GM18507 (cell line): ENCODE data around the gene MATN1.

Experiments used
- DNase-seq: peaks from one replicate; pipeline ENCODE4 v3.0.0; 2011; ENCODE audit warnings: low read depth; ENCODE audit not compliant: insufficient read length; ENCODE audit errors: extremely low spot score
- FAIRE-seq: peaks from 2 replicates; lab custom pipeline; 2011; peaks lifted over from hg19 to GRCh38; lab: Jason Lieb, UNC

Gene MATN1

GRCh38 chr1:30735668-30736498 is 12.5 kb upstream of the MATN1 start:
- no peak for DNase-seq
- FAIRE-seq: no peak

DNA sequence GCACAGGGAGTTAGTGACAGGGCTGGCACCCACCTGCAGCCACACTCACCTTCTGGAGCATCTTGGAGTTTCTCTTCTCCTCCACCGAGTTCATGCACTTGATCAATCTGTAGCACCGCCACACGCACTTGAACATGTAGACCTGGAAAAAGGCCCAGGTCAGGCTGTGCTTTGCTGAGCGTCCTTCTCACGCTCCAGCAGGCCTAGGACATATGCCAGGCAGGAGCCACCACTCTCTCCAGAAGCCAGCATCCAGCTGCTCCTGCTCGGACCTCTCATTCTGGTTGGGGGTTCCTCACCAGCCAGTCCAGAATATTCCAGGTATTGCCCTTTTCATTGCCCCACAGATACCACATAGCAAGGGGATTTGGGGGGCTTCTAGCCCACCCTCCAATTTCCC is 11.7 kb upstream of the MATN1 start:
- FAIRE-seq (no peak), DNase-seq (no peak)

GRCh38 chr1:30734580-30734979 is 11.2 kb upstream of the MATN1 start:
- no peak for DNase-seq
- no peak for FAIRE-seq

DNA sequence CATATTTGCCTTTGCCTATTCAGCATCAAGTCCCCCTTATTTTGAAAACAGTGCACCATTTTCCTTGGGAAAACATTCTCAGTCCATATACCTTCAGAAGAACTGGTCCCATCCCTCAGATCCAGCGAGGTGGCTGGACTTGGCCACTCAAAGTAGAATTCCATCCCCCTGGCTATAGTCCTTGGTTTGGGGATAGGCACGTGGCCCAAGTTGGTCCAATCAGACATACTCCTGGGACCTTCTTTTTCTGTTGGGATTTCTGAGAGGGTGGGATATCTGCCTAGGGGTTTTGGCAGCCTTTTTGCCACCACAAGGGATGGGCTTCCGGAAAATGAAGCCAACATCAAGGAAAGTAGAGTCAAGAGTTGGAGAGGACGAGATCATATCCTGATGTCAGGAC is 10.7 kb upstream of the MATN1 start:
- DNase-seq (no peak), FAIRE-seq (no peak)

DNA sequence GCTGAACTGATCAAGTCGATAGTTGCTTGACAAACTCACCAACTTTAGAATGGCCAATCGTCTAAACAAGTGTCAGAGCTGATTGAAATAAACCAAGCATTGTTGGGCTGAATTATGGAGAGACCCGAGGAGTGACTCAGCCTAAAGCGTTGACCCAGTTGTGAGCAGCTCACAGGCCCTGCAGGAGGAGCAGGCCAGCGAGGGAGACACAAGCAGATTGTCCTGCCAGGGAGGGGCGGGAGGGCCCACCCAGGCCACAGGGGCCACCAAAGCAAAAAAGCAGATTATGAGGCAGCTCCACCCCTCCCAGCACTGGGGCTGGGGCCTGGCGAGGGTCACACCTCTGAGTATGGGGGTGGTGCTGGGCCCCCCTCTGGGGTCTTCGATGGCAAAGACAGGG is 10.1 kb upstream of the MATN1 start:
- FAIRE-seq (no peak), DNase-seq (no peak)

GRCh38 chr1:30732277-30732996 is 9.1 kb upstream of the MATN1 start:
- DNase-seq (no peak), FAIRE-seq (peak; percentile 72)

DNA sequence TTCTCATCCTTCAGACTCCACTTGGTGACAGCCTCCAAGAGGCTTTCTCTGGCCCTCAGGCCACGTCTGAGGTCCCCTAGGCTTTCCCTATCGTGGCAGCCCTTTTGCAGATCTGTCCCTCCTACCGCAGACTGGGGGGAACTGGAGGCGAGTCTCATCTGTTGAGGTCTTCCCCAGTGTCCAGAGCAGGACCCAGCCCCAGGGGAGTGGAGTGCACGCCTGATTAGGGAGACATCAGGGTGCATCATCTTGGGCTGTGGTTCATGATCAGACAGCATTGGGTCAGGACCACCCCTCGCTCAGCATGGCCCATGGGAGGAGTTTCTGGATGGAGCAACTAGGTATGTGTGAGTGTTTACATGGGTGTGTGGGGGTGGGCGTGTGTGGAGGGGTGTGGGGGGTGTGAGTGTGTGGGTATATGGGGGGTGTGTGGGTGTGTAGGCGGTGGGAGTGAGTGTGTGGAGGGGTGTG is 8.5 kb upstream of the MATN1 start:
- DNase-seq (no peak), FAIRE-seq (no peak)

DNA sequence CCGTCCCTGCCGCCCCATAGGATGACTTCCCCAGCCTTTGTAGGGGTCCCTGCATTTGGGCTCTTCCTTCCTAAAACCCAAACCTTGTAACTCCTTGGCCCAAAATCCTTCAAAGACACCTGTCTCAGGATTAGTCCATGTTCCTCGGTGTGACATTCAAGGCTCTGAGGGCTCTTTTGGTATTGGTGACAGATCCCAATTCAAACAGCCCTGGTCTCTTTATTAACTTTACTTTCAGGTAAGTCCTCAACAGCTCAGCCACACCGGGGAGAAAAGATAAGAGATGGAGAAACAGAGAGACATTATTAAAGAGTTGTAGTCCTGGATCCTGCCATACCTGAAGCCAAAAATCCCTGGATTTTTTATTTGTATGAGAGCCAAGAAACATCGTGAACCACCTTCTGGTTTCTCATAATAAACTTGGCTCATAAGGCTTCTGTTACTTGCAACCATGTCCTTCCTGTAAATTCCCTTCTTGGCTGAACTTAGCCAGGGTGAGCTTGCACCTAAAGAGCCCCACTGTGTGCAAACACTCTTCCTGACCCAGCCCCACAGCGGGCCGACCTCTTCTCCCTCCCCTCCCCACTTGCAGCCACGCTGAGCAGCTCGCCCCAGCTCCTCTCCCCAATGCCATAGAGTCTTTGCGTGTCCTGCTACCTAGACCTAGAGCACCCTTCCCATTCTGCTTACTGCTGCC is 7.9 kb upstream of the MATN1 start:
- DNase-seq (no peak), FAIRE-seq (peak; percentile 38)

GRCh38 chr1:30730346-30731108 is 7.1 kb upstream of the MATN1 start:
- FAIRE-seq: peak; percentile 79

DNA sequence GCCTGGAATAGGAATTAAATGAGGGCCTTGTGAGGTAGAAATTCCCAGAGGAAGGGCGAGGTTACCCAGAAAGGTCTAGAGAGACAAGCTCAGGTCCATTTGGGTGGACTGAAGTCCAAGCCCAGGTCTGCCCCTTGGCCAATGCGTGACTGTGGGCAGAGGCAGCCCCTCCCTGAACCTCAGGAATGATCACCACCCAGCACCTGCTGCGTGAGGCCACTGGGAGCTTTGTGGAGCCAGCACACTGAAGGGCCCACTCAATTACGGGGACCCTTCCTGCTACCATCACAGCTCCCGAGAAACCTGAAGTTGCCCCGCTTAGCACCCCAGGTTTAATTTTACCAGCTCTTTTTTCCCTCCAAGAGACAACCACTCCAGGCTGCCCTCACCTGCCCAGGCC is 6.5 kb upstream of the MATN1 start:
- no peak for FAIRE-seq
- no peak for DNase-seq

More at GRCh38 chr1:30730346-30731108, 7.1 kb upstream of the MATN1 start:
- no peak for DNase-seq

DNA sequence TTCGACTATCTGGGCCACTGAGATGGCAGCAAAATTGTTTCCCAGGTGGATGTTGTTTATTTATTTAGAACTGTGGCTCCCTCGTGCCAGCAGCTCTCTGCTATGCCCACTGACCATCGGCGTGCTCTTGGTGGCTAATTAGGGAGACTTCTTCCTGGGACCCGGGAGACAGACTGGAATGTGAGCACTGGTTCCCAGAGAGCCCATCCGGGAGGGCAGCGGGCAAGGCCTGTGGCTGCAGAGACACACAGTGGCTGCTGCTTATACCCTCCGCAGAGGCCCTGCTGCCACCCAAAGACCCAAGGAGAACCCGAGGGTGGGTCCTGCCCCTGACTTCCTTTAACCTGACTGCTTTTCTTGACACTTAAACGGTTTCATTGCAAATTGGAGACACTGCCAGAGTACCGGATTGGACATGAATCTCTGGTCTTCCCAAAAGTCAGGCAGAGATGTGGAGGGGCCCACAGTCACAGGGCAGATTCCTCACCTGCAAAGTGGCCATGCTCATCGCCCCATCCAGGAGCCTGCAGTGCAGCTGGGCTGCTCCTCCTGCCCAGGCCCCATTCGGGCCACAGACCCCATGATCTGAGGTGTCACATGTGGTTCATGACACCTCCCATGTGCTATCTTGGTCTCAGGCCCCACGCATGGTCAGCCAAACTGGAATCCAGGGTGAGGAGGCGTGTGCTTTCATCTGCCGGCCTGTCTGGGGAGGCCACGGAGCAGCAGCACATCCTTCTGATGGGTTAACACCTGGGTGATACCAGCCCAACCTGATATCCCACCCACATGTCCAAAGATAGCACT is 5.7 kb upstream of the MATN1 start:
- peak; percentile 66 for FAIRE-seq
- DNase-seq: no peak

GRCh38 chr1:30728340-30728739 is 5.0 kb upstream of the MATN1 start:
- FAIRE-seq (no peak), DNase-seq (no peak)

GRCh38 chr1:30727824-30728223 is 4.4 kb upstream of the MATN1 start:
- DNase-seq (no peak), FAIRE-seq (no peak)

- no peak for FAIRE-seq
- no peak for DNase-seq
Observed at GRCh38 chr1:30726773-30727684, 3.6 kb upstream of the MATN1 start.

- no peak for FAIRE-seq
Observed at GRCh38 chr1:30726236-30726635, 2.9 kb upstream of the MATN1 start.

DNA sequence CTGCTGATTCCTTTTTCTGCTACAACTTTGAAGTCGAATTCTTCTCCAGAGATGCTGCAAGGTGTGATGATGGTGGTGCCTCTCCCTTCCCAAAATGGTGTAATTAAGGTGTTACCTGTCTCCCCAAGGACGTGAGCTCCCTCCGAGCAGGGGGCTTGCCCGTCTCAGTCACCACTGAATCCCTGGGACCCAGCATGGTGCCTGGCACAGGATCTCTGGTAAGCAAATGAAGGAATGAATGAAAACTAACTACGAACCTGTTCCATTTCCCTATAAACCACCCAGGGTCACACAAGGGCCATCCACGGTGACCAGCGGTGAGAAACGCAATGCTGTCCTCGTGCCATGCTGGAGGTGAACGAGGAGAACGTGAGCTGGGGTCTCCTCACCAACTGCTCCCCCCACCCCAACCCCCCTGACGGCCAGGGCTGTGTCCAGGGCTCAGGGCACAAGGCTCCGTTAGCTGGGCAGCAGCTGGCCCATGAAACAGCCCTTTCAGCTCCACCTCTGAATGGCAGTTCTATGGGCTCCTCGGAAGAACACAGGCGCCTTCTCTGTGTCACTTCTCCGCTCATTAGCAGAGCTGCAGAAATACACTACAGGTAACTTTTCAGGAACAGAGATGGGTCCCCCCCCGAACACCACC is 2.2 kb upstream of the MATN1 start:
- FAIRE-seq: no peak
- DNase-seq: no peak

More at GRCh38 chr1:30726236-30726635, 2.9 kb upstream of the MATN1 start:
- no peak for DNase-seq

- DNase-seq (no peak), FAIRE-seq (no peak)
Observed at GRCh38 chr1:30724655-30725421, 1.5 kb upstream of the MATN1 start.
